ENCODE data around the gene NSL1. TPM values are rescaled to one million over a fixed set of nuclear protein-coding genes. Genes with fewer than 3 reads are reported as not detected.

The NSL1 gene
- total RNA-seq, 1 donor from 2014 or later, result 77.6 TPM

DNA sequence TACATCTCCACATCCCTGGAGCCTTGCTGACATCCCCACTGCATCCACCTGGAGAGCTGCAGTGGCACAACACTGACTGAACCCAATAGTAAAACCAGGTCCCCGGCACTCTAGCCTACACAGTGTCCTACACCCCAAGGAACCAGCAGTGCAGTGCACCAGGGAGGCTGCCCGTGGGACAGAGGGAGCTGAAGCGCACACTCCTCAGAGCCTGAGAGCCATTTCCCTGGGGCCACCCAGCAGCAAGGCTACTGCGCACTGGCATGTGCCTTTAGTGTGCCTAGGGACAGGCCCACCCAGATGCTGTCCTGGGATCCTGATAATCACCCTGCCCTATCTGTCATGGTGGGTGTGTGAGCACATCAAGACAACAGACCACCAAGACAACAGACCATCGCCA lies 31.9 kb downstream of the NSL1 start:
- Histone ChIP-seq H3K9me3 (ENCODE audit: low read depth) (no peaks in the 10 kb centered on the region), H3K79me2 (ENCODE audit: low read depth) (peaks cover 84% of the 10 kb centered on the region), H3K4me1 (no peaks in the 10 kb centered on the region), H3K4me2 (no peak overlapping the region), H3K27ac (no peak overlapping the region), H3K36me3 (no peaks in the 10 kb centered on the region), H3F3A (ENCODE audit: low read depth) (no peaks in the 10 kb centered on the region), H4K20me1 (ENCODE audit: low read depth) (peaks cover 51% of the 10 kb centered on the region), H3K9ac (no peak overlapping the region), H3K4me3 (no peak overlapping the region), H2AFZ (replicated peaks) (no peak overlapping the region), H3K27me3 (no peaks in the 10 kb centered on the region)
- no peak overlapping the region for H3K27ac Mint-ChIP-seq
- H3K36me3 Mint-ChIP-seq, result peaks cover 39% of the 10 kb centered on the region
- H3K9me3 Mint-ChIP-seq, result peaks cover 10% of the 10 kb centered on the region
- H3K4me1 Mint-ChIP-seq, result no peaks in the 10 kb centered on the region
- TF ChIP-seq, protein P1, sequence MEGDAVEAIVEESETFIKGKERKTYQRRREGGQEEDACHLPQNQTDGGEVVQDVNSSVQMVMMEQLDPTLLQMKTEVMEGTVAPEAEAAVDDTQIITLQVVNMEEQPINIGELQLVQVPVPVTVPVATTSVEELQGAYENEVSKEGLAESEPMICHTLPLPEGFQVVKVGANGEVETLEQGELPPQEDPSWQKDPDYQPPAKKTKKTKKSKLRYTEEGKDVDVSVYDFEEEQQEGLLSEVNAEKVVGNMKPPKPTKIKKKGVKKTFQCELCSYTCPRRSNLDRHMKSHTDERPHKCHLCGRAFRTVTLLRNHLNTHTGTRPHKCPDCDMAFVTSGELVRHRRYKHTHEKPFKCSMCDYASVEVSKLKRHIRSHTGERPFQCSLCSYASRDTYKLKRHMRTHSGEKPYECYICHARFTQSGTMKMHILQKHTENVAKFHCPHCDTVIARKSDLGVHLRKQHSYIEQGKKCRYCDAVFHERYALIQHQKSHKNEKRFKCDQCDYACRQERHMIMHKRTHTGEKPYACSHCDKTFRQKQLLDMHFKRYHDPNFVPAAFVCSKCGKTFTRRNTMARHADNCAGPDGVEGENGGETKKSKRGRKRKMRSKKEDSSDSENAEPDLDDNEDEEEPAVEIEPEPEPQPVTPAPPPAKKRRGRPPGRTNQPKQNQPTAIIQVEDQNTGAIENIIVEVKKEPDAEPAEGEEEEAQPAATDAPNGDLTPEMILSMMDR (IDR thresholded peaks at IDR 0.05), result no peak
- TF ChIP-seq EZH2 (IDR thresholded peaks at IDR 0.05) (no peak), EZH2phosphoT487 (IDR thresholded peaks at IDR 0.05) (no peak)
- H3K27me3 Mint-ChIP-seq (ENCODE audit: insufficient read depth, low read depth), result peaks cover 6% of the 10 kb centered on the region
- DNase-seq (ENCODE audit: low spot score), result no peak
- no peak overlapping the region for H3K4me3 Mint-ChIP-seq

DNA sequence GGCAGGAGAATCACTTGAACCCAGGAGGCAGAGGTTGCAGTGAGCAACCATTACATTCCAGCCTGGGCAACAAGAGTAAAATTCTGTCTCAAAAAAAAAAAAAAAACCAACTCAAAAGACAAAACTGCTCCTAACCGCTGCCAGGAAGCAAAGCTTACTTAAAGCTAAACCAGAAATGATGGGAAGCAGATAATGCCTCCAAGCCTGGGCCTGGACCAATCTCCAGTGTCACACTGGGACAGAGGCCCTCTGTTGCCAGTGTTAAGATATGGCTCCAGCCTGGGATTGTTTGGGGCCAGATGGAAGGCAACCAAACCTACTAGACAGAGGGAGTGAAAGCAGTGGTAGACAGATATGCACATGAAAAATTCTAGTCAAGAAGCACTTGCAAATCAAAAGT lies 36.9 kb downstream of the NSL1 start:
- TF ChIP-seq, protein P1 (IDR thresholded peaks at IDR 0.05), result no peak
- no peak for TF ChIP-seq EZH2phosphoT487 (IDR thresholded peaks at IDR 0.05)
- no peak for TF ChIP-seq EZH2 (IDR thresholded peaks at IDR 0.05)
- H3K27ac Mint-ChIP-seq, result no peak overlapping the region

DNA sequence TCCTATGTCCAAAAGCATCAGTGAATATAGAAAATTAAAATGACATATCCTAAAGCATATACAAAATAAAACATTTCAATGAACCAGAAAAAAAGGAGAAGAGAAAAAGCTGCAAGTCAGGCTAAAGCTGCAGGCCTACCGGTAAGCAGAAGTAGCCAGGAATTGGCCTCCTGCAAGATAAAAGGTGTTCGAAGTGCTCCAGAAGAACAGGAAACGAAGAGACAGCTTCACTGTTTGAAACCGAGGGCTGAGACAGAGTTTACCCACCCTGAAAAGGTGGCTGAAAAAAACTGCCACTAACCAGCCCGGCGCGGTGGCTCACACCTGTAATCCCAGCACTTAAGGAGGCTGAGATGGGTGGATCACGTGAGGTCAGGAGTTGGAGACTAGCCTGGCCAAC lies 37.4 kb downstream of the NSL1 start:
- Mint-ChIP-seq H3K9me3 (peaks cover 2% of the 10 kb centered on the region), H3K4me1 (peaks cover 2% of the 10 kb centered on the region), H3K27me3 (ENCODE audit: insufficient read depth, low read depth) (no peaks in the 10 kb centered on the region), H3K4me3 (no peak overlapping the region), H3K36me3 (peaks cover 8% of the 10 kb centered on the region), H3K27ac (no peak overlapping the region)
- Histone ChIP-seq H3K4me2 (no peak overlapping the region), H3K4me3 (no peak overlapping the region), H2AFZ (replicated peaks) (no peak overlapping the region), H3K27me3 (no peaks in the 10 kb centered on the region), H3K9ac (no peak overlapping the region), H3K79me2 (ENCODE audit: low read depth) (peaks cover 43% of the 10 kb centered on the region), H3F3A (ENCODE audit: low read depth) (peaks cover 15% of the 10 kb centered on the region), H3K4me1 (no peaks in the 10 kb centered on the region), H3K27ac (no peak overlapping the region), H3K36me3 (no peaks in the 10 kb centered on the region), H4K20me1 (ENCODE audit: low read depth) (peaks cover 59% of the 10 kb centered on the region), H3K9me3 (ENCODE audit: low read depth) (no peaks in the 10 kb centered on the region)
- TF ChIP-seq, protein P1 (IDR thresholded peaks at IDR 0.05), result no peak
- TF ChIP-seq EZH2phosphoT487 (IDR thresholded peaks at IDR 0.05) (no peak), EZH2 (IDR thresholded peaks at IDR 0.05) (no peak)
- no peak for DNase-seq (ENCODE audit: low spot score)

More for the DNA sequence above, 36.9 kb downstream of the NSL1 start:
- no peaks in the 10 kb centered on the region for H3K27me3 ChIP-seq
- H3F3A ChIP-seq (ENCODE audit: low read depth), result peaks cover 15% of the 10 kb centered on the region
- no peaks in the 10 kb centered on the region for H3K27me3 Mint-ChIP-seq (ENCODE audit: insufficient read depth, low read depth)
- peaks cover 64% of the 10 kb centered on the region for H4K20me1 ChIP-seq (ENCODE audit: low read depth)
- H3K9ac ChIP-seq, result no peak overlapping the region
- no peak for DNase-seq (ENCODE audit: low spot score)
- H3K36me3 ChIP-seq, result no peaks in the 10 kb centered on the region
- H3K4me3 Mint-ChIP-seq, result no peak overlapping the region
- no peaks in the 10 kb centered on the region for H3K4me1 ChIP-seq
- no peak overlapping the region for H3K27ac ChIP-seq
- peaks cover 4% of the 10 kb centered on the region for H3K9me3 Mint-ChIP-seq
- peaks cover 43% of the 10 kb centered on the region for H3K79me2 ChIP-seq (ENCODE audit: low read depth)
- H3K36me3 Mint-ChIP-seq, result peaks cover 8% of the 10 kb centered on the region
- H3K4me1 Mint-ChIP-seq, result peaks cover 2% of the 10 kb centered on the region
- no peaks in the 10 kb centered on the region for H3K9me3 ChIP-seq (ENCODE audit: low read depth)
- no peak overlapping the region for H2AFZ ChIP-seq (replicated peaks)
- H3K4me2 ChIP-seq, result no peak overlapping the region
- no peak overlapping the region for H3K4me3 ChIP-seq
